Measurements from ENCODE around the gene FNDC3B.

FNDC3B gene

GRCh38 chr3:172056416-172056815 lies 17.0 kb downstream of the FNDC3B start:
- no peak for DNase-seq (ENCODE audit: low read depth)

- DNase-seq (ENCODE audit: low read depth) = no peak
Measured at GRCh38 chr3:172057059-172057458, 17.7 kb downstream of the FNDC3B start.

DNA sequence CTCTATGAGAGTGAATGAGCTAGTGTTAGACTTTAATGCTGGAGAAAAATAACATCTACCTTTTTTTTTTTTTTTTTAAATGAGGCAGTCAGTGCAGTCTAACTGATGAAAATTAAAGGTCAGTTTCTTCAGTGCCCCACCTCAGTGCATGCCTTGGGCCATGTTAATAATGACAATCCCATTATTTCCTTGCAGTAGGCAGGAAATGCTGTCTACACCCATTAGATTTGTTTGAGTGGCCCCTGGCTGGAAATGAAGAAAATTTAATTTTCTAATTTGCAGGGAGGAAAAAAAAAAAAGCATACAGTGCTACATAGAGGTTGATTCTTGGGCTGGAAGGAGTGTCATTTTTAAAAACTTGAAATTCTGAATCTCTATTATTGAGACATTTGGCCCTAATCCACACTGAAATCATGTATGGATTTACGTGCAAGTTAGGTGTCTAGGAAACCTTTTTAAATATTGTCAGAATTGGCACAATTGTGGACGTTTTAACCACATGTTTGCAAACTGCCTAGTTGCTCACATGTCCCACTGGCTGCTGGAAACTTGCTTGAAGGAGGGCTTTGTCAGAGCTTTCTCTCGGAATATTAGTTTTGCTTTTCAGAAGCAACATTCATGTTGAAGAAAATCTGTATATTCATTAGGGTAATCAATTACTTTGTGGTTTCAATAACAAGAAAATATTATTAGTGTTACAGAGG lies 18.4 kb downstream of the FNDC3B start:
- DNase-seq (ENCODE audit: low read depth) = no peak

- no peak for DNase-seq (ENCODE audit: low read depth)
Measured at GRCh38 chr3:172059532-172059931, 20.2 kb downstream of the FNDC3B start.

- no peak for DNase-seq (ENCODE audit: low read depth)
Measured at GRCh38 chr3:172060234-172060633, 20.9 kb downstream of the FNDC3B start.

- DNase-seq (ENCODE audit: low read depth) = no peak
Measured at GRCh38 chr3:172061724-172062184, 22.4 kb downstream of the FNDC3B start.

- no peak for DNase-seq (ENCODE audit: low read depth)
Measured at GRCh38 chr3:172062761-172063160, 23.4 kb downstream of the FNDC3B start.

GRCh38 chr3:172063456-172064432 lies 24.4 kb downstream of the FNDC3B start:
- no peak for DNase-seq (ENCODE audit: low read depth)

DNA sequence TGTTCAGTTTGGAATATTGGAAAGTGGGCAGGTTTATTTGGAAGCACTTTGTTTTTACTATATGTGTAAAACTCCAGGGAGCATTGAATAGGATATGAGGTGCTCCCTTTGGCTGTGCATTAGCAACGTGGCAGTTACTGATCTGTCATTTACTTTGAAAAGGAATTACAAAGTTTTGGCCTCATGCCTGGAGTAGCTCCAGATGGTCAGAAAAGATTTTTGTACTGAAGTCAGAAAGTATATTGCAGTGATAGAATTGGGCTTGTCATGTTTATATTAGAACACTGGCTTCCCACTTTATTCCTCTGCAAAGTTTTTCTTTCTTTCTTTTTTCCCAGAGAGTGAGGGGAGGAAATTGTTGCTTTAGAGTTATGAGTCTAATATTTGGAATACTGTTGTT lies 26.1 kb downstream of the FNDC3B start:
- no peak for DNase-seq (ENCODE audit: low read depth)

GRCh38 chr3:172065967-172066762 lies 26.8 kb downstream of the FNDC3B start:
- no peak for DNase-seq (ENCODE audit: low read depth)

GRCh38 chr3:172066880-172067796 lies 27.8 kb downstream of the FNDC3B start:
- no peak for DNase-seq (ENCODE audit: low read depth)

DNA sequence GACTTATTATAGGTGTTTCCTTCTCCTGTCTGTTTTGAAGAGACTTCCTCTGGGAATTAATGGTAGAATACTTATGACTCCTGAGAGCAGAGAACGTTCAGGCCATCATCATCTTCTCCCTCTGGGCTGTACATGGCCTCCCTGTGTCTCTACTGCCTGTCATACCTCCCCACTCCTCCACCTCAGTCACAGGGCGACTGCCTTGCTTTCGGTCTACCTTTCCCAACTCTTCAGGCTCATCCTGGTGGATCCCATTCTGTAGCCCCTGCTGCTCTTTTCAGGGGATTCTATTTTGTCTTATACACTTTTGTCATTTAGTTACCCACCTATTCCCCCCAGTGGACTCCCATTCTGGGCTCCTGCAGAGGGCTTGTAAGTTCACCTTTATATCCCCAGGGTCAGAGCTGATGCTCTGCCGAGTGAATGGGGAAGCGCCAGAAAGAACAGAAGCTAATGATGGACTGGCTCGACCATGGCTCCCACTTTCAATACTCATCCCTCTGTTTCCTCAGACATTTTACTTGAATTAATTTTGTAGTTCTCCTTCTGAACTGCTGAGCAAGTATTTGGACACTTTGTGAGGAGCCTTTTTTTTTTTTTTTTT lies 28.6 kb downstream of the FNDC3B start:
- DNase-seq (ENCODE audit: low read depth) = no peak

GRCh38 chr3:172068977-172069376 lies 29.6 kb downstream of the FNDC3B start:
- DNase-seq (ENCODE audit: low read depth) = no peak

DNA sequence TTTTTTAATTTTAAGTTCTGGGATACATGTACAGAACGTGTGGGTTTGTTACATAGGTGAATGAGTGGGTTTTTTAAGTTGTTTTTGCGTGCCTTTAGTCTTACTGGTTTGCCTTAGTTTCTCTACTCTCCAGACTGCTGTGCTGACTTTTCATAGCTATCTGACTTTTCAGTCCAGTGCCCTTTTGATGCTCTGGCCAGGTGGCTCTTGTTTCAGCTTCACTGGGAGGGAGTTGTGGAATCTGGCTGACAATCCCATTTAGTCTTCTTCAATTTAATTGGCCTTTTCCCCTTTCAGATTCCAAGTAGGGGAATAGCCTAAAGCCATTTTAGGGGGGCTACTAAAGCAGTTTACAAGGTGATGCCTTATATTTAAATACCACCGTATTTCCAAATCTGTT lies 30.1 kb downstream of the FNDC3B start:
- no peak for DNase-seq (ENCODE audit: low read depth)

DNA sequence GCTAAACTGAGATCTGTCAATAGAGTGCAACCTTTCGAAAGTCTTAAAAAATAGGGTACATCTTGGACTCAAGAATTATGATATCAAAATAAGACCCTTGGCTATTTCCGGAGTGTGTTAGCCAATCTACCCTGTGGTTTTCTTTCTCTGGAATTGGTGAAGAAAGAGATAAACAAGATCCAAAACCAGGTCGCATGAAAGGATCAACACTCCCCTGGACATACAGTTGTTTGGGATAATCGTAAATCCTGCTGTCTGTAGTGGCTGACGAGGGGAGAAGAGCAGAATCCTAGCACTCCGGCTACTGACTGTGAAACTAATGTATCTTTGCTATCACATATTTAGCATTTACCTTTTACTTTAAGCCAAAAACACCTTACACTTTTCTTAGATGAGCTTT lies 30.9 kb downstream of the FNDC3B start:
- no peak for DNase-seq (ENCODE audit: low read depth)

GRCh38 chr3:172070802-172071201 lies 31.4 kb downstream of the FNDC3B start:
- DNase-seq (ENCODE audit: low read depth) = no peak

GRCh38 chr3:172071780-172072330 lies 32.5 kb downstream of the FNDC3B start:
- no peak for DNase-seq (ENCODE audit: low read depth)

- no peak for DNase-seq (ENCODE audit: low read depth)
Measured at GRCh38 chr3:172072543-172072942, 33.2 kb downstream of the FNDC3B start.

- no peak for DNase-seq (ENCODE audit: low read depth)
Measured at GRCh38 chr3:172073262-172073915, 34.0 kb downstream of the FNDC3B start.

GRCh38 chr3:172074032-172074431 lies 34.7 kb downstream of the FNDC3B start:
- no peak for DNase-seq (ENCODE audit: low read depth)

Data from HS-5 (cell line).